MM.1S (cell line): ENCODE data around the gene TIAL1.

Experiments
- EZH2 ChIP-seq: fragments of 300-600 bp; sonication (generic); optimal IDR thresholded peaks from 2 replicates; pipeline ENCODE3; 2017; ENCODE audit warnings: low read depth, mild to moderate bottlenecking, antibody characterized with exemption, low read length, mixed read lengths
- TF ChIP-seq, protein P1 (sequence below): fragments of 300-600 bp; sonication (generic); IDR thresholded peaks from 2 replicates; pipeline ENCODE4 v1.5.1; 2016; ENCODE audit warnings: antibody characterized with exemption, low read length, mixed read lengths

DNA sequence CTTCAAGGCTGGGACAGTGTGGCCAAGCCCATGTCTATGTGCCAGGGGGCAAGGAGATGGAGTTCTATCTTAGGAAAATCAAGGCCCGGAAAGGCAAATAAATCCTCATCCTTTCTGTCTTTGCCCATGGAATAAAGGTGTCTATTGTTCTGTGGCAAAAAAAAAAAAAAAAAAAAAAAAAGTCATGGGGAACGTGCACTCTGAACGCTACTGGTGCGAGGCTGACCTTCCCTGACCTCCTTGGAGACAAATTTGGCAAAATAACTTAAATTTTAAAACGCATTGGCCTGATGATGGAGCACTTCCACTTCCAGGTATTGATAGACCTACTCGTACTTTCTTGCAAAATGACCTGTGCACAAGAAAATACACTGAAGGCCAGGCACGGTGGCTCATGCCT, 42.2 kb upstream of the TIAL1 start:
- TF ChIP-seq, protein P1, sequence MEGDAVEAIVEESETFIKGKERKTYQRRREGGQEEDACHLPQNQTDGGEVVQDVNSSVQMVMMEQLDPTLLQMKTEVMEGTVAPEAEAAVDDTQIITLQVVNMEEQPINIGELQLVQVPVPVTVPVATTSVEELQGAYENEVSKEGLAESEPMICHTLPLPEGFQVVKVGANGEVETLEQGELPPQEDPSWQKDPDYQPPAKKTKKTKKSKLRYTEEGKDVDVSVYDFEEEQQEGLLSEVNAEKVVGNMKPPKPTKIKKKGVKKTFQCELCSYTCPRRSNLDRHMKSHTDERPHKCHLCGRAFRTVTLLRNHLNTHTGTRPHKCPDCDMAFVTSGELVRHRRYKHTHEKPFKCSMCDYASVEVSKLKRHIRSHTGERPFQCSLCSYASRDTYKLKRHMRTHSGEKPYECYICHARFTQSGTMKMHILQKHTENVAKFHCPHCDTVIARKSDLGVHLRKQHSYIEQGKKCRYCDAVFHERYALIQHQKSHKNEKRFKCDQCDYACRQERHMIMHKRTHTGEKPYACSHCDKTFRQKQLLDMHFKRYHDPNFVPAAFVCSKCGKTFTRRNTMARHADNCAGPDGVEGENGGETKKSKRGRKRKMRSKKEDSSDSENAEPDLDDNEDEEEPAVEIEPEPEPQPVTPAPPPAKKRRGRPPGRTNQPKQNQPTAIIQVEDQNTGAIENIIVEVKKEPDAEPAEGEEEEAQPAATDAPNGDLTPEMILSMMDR: no peak
- TF ChIP-seq EZH2: no peak
